ENCODE results near the gene SIVA1. TPM values are rescaled to one million over a fixed set of nuclear protein-coding genes. Genes with fewer than 3 reads are reported as not detected.
A peak's percentile ranks its signal among the peaks of the same experiment; 100 is the strongest.

SIVA1 gene
- total RNA-seq, 5 donors from 2014 or later (not counting 1 experiment from before 2014, with no cell fraction given), result 62.3 to 93.5 (median 79.5) TPM

- no peak for DNase-seq
- Mint-ChIP-seq H3K4me1 (peaks cover 25 to 33% (median 29%) of the 10 kb centered on the region in 3 donors), H3K27me3 (no peaks in the 10 kb centered on the region), H3K27ac (no peak overlapping the region), H3K4me3 (peak overlapping the region in 1 of 3 donors; percentile 2), H3K36me3 (no peaks in the 10 kb centered on the region), H3K9me3 (no peaks in the 10 kb centered on the region)
- Histone ChIP-seq H3K27ac (ENCODE audit: low read length) (no peak overlapping the region), H3K4me1 (ENCODE audit: control insufficient read depth in 1 of 2, extremely low read depth in 1 of 2, insufficient read depth in 2 of 2, low read length in 2 of 2) (peaks cover 7 to 42% of the 10 kb centered on the region in 2 experiments), H3K27me3 (replicated peaks in 1 of 2; ENCODE audit: control insufficient read depth in 2 of 2, extremely low read depth in 1 of 2, insufficient read depth in 2 of 2, low read length in 1 of 2) (no peaks in the 10 kb centered on the region), H3K4me3 (ENCODE audit: control insufficient read depth in 1 of 2, extremely low read depth in 1 of 2, low read length in 1 of 2) (no peak overlapping the region), H3K36me3 (ENCODE audit: control insufficient read depth in 2 of 2, extremely low read depth in 1 of 2, insufficient read depth in 1 of 2, low read length in 1 of 2) (peaks cover 0 to 2% of the 10 kb centered on the region in 2 donors), H3K9me3 (no peaks in the 10 kb centered on the region)
- WGBS (ENCODE audit: insufficient coverage), result 81% methylated on average over 13 of the region's 15 CpGs
- no peak for ATAC-seq (replicated peaks in 1 of 4)
- ChIA-PET CTCF (no interaction called here), POLR2A (no interaction called here)
These were observed 51.0 kb downstream of the SIVA1 start for GRCh38 chr14:104803912-104804410.

GRCh38 chr14:104804481-104805325 is 51.8 kb downstream of the SIVA1 start:
- H3K27ac ChIP-seq (ENCODE audit: low read length), result no peak overlapping the region
- peaks cover 0 to 2% of the 10 kb centered on the region in 2 donors for H3K36me3 ChIP-seq (ENCODE audit: control insufficient read depth in 2 of 2, extremely low read depth in 1 of 2, insufficient read depth in 1 of 2, low read length in 1 of 2)
- Mint-ChIP-seq H3K27me3 (no peaks in the 10 kb centered on the region), H3K4me3 (no peak overlapping the region), H3K36me3 (no peaks in the 10 kb centered on the region), H3K4me1 (peaks cover 20 to 26% (median 24%) of the 10 kb centered on the region in 3 donors), H3K9me3 (no peaks in the 10 kb centered on the region), H3K27ac (no peak overlapping the region)
- ChIA-PET POLR2A (no interaction called here), CTCF (no interaction called here)
- H3K27me3 ChIP-seq (replicated peaks in 1 of 2; ENCODE audit: control insufficient read depth in 2 of 2, extremely low read depth in 1 of 2, insufficient read depth in 2 of 2, low read length in 1 of 2), result no peaks in the 10 kb centered on the region
- no peaks in the 10 kb centered on the region for H3K9me3 ChIP-seq
- no peak overlapping the region for H3K4me3 ChIP-seq (ENCODE audit: control insufficient read depth in 1 of 2, extremely low read depth in 1 of 2, low read length in 1 of 2)
- 95% methylated on average over 10 of the region's 18 CpGs for WGBS (ENCODE audit: insufficient coverage)
- DNase-seq, result no peak
- ATAC-seq (replicated peaks in 1 of 4), result no peak
- H3K4me1 ChIP-seq (ENCODE audit: control insufficient read depth in 1 of 2, extremely low read depth in 1 of 2, insufficient read depth in 2 of 2, low read length in 2 of 2), result peaks cover 7 to 36% of the 10 kb centered on the region in 2 experiments

- CTCF ChIA-PET, result interaction anchor here in 1 of 2 donors (0.7 kb wide), 1 partner anchor 1724 kb away, joined by 3 read pairs; no protein-coding TSS in a partner anchor
- peaks cover 7 to 32% of the 10 kb centered on the region in 2 experiments for H3K4me1 ChIP-seq (ENCODE audit: control insufficient read depth in 1 of 2, extremely low read depth in 1 of 2, insufficient read depth in 2 of 2, low read length in 2 of 2)
- Mint-ChIP-seq H3K4me1 (peaks cover 18 to 23% (median 22%) of the 10 kb centered on the region in 3 donors), H3K4me3 (no peak overlapping the region), H3K9me3 (no peaks in the 10 kb centered on the region), H3K27ac (no peak overlapping the region), H3K36me3 (no peaks in the 10 kb centered on the region), H3K27me3 (no peaks in the 10 kb centered on the region)
- 70% methylated on average over 1 of the region's 3 CpGs for WGBS (ENCODE audit: insufficient coverage)
- no peak overlapping the region for H3K4me3 ChIP-seq (ENCODE audit: control insufficient read depth in 1 of 2, extremely low read depth in 1 of 2, low read length in 1 of 2)
- no peak for DNase-seq
- H3K36me3 ChIP-seq (ENCODE audit: control insufficient read depth in 2 of 2, extremely low read depth in 1 of 2, insufficient read depth in 1 of 2, low read length in 1 of 2), result peaks cover 0 to 2% of the 10 kb centered on the region in 2 donors
- H3K9me3 ChIP-seq, result no peaks in the 10 kb centered on the region
- no peak for ATAC-seq (replicated peaks in 1 of 4)
- H3K27me3 ChIP-seq (replicated peaks in 1 of 2; ENCODE audit: control insufficient read depth in 2 of 2, extremely low read depth in 1 of 2, insufficient read depth in 2 of 2, low read length in 1 of 2), result no peaks in the 10 kb centered on the region
- no peak overlapping the region for H3K27ac ChIP-seq (ENCODE audit: low read length)
- POLR2A ChIA-PET, result no interaction called here
These were observed 52.4 kb downstream of the SIVA1 start for GRCh38 chr14:104805326-104805678.

DNA sequence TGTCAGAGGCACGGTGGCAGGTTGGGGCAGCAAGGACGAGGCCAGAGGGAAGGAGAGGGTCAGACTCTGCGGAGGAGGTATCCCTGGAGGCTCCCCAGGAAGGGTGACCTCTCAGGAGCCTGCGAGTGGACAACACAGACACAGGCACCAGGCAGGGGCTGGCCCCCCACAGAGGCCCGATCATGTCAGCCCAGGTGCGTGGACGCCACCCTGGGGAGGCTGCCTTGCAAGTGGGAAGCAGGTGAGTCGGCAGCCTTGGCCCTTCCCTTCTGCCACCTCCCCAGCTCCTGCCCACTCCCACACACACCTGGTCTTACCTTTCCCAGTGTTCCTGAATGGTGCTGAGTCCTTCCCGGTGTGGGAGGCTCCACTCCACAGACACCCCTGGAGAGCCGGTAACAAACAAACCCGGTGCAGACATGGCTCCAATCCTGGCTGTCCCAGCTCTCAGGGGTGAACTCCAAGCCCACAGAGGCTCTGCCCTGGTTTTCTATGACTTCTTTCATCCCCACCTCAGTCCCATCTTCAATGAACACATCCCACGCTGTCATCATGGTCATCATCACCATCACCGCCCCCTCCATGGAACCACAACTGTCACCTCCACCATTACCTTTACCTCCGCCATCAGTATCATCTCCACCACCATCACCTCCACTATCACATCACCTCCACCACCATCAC is 53.1 kb downstream of the SIVA1 start:
- Histone ChIP-seq H3K36me3 (ENCODE audit: control insufficient read depth in 2 of 2, extremely low read depth in 1 of 2, insufficient read depth in 1 of 2, low read length in 1 of 2) (peaks cover 0 to 2% of the 10 kb centered on the region in 2 donors), H3K27me3 (replicated peaks in 1 of 2; ENCODE audit: control insufficient read depth in 2 of 2, extremely low read depth in 1 of 2, insufficient read depth in 2 of 2, low read length in 1 of 2) (no peaks in the 10 kb centered on the region), H3K4me3 (ENCODE audit: control insufficient read depth in 1 of 2, extremely low read depth in 1 of 2, low read length in 1 of 2) (no peak overlapping the region), H3K27ac (ENCODE audit: low read length) (no peak overlapping the region), H3K9me3 (no peaks in the 10 kb centered on the region), H3K4me1 (ENCODE audit: control insufficient read depth in 1 of 2, extremely low read depth in 1 of 2, insufficient read depth in 2 of 2, low read length in 2 of 2) (peaks cover 7 to 31% of the 10 kb centered on the region in 2 experiments)
- Mint-ChIP-seq H3K27me3 (no peaks in the 10 kb centered on the region), H3K27ac (no peak overlapping the region), H3K4me1 (peaks cover 18 to 23% (median 22%) of the 10 kb centered on the region in 3 donors), H3K4me3 (no peak overlapping the region), H3K9me3 (no peaks in the 10 kb centered on the region), H3K36me3 (no peaks in the 10 kb centered on the region)
- POLR2A ChIA-PET, result no interaction called here
- DNase-seq, result no peak
- WGBS (ENCODE audit: insufficient coverage), result 87% methylated on average over 11 of the region's 14 CpGs
- no peak for ATAC-seq (replicated peaks in 1 of 4)
- CTCF ChIA-PET, result interaction anchor here (0.6 to 0.7 kb wide), 2 partner anchors 15 to 1723 kb away, joined by 3 read pairs; no protein-coding TSS in a partner anchor

GRCh38 chr14:104806625-104807465 is 53.9 kb downstream of the SIVA1 start:
- ChIA-PET POLR2A (no interaction called here), CTCF (interaction anchor here in 1 of 2 donors (0.6 kb wide), 2 partner anchors 14 to 98 kb away, joined by 3 to 8 read pairs; no protein-coding TSS in a partner anchor)
- H3K4me3 Mint-ChIP-seq, result no peak overlapping the region
- peaks cover 0 to 2% of the 10 kb centered on the region in 2 donors for H3K36me3 ChIP-seq (ENCODE audit: control insufficient read depth in 2 of 2, extremely low read depth in 1 of 2, insufficient read depth in 1 of 2, low read length in 1 of 2)
- ATAC-seq (replicated peaks in 1 of 4) (no peak), DNase-seq (no peak)
- H3K9me3 ChIP-seq, result no peaks in the 10 kb centered on the region
- no peak overlapping the region for H3K4me3 ChIP-seq (ENCODE audit: control insufficient read depth in 1 of 2, extremely low read depth in 1 of 2, low read length in 1 of 2)
- peaks cover 11 to 18% (median 16%) of the 10 kb centered on the region in 3 donors for H3K4me1 Mint-ChIP-seq
- H3K27ac ChIP-seq (ENCODE audit: low read length), result no peak overlapping the region
- H3K27me3 Mint-ChIP-seq, result no peaks in the 10 kb centered on the region
- H3K36me3 Mint-ChIP-seq, result no peaks in the 10 kb centered on the region
- 83% methylated on average over 3 of the region's 10 CpGs for WGBS (ENCODE audit: insufficient coverage)
- H3K9me3 Mint-ChIP-seq, result no peaks in the 10 kb centered on the region
- H3K27me3 ChIP-seq (replicated peaks in 1 of 2; ENCODE audit: control insufficient read depth in 2 of 2, extremely low read depth in 1 of 2, insufficient read depth in 2 of 2, low read length in 1 of 2), result no peaks in the 10 kb centered on the region
- peaks cover 2 to 24% of the 10 kb centered on the region in 2 experiments for H3K4me1 ChIP-seq (ENCODE audit: control insufficient read depth in 1 of 2, extremely low read depth in 1 of 2, insufficient read depth in 2 of 2, low read length in 2 of 2)
- H3K27ac Mint-ChIP-seq, result no peak overlapping the region

DNA sequence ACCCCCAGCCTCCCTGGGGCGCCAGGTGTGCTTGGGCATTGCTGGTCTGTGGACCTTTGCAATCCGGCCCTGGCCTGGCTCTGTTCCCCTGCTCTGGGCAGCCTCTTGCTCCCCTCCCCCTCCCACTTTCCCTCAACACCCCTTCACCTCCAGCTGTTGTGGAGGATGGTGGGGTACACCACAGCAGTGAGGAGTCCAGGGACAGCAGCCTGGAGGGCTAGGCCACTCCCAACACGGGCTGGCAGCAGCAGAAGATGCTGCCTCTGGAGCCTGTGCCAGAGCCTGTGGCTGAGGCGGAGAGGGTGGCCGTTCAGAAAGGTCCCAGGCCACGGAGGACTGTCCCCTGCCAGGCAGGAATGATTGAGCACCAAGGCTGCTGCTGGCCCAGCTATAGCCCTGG is 55.5 kb downstream of the SIVA1 start:
- ATAC-seq (replicated peaks in 1 of 4) (no peak), DNase-seq (no peak)
- H3K27me3 Mint-ChIP-seq, result no peaks in the 10 kb centered on the region
- H3K4me3 Mint-ChIP-seq, result no peak overlapping the region
- Histone ChIP-seq H3K27ac (ENCODE audit: low read length) (no peak overlapping the region), H3K36me3 (ENCODE audit: control insufficient read depth in 2 of 2, extremely low read depth in 1 of 2, insufficient read depth in 1 of 2, low read length in 1 of 2) (peaks cover 0 to 2% of the 10 kb centered on the region in 2 donors), H3K4me1 (ENCODE audit: control insufficient read depth in 1 of 2, extremely low read depth in 1 of 2, insufficient read depth in 2 of 2, low read length in 2 of 2) (peaks cover 0 to 8% of the 10 kb centered on the region in 2 experiments), H3K27me3 (replicated peaks in 1 of 2; ENCODE audit: control insufficient read depth in 2 of 2, extremely low read depth in 1 of 2, insufficient read depth in 2 of 2, low read length in 1 of 2) (no peaks in the 10 kb centered on the region), H3K4me3 (ENCODE audit: control insufficient read depth in 1 of 2, extremely low read depth in 1 of 2, low read length in 1 of 2) (no peak overlapping the region), H3K9me3 (no peaks in the 10 kb centered on the region)
- H3K27ac Mint-ChIP-seq, result no peak overlapping the region
- H3K9me3 Mint-ChIP-seq, result no peaks in the 10 kb centered on the region
- H3K4me1 Mint-ChIP-seq, result peaks cover 8 to 18% (median 11%) of the 10 kb centered on the region in 3 donors
- 83% methylated on average over 1 of the region's 6 CpGs for WGBS (ENCODE audit: insufficient coverage)
- H3K36me3 Mint-ChIP-seq, result no peaks in the 10 kb centered on the region
- ChIA-PET CTCF (interaction anchor here in 1 of 2 donors (0.7 kb wide), 1 partner anchor 1132 kb away, joined by 4 read pairs; no protein-coding TSS in a partner anchor), POLR2A (no interaction called here)
